Caco-2 (cell line): ENCODE data around the gene EIF2B2. TPM values are rescaled to one million over a fixed set of nuclear protein-coding genes. Genes with fewer than 3 reads are reported as not detected.

Experiments
- BruUV-seq: library from RNA; stranded (reverse); fragments of 400-500 nt; replicated peaks from 2 replicates; lab custom pipeline; 2021; lab: Mats Ljungman, UMichigan
- CTCF ChIA-PET: fragments of 300-600 bp; sonication (Branson Sonifier 250); formaldehyde crosslinking; loops from one replicate; lab custom pipeline; 2022; ENCODE audit warnings: antibody characterized with exemption; lab: Charles Lee
- POLR2A ChIA-PET: fragments of 300-600 bp; sonication (Branson Sonifier 250); formaldehyde crosslinking; loops from one replicate; lab custom pipeline; 2022; ENCODE audit warnings: antibody characterized with exemption; lab: Charles Lee
- DNase-seq, 2 experiments: peaks; one replicate each; pipeline versions ENCODE4 v3.0.0 to v3.0.0-alpha.2; 2020 to 2022
- H3K27me3 ChIP-seq: replicated peaks from 2 replicates; pipeline ENCODE4 v1.6.0; 2011; ENCODE audit warnings: low read length; ENCODE audit not compliant: control insufficient read depth, insufficient read depth
- H3K36me3 ChIP-seq: 2 replicates; pipeline ENCODE4 v1.5.1; 2011; ENCODE audit warnings: low read length; ENCODE audit not compliant: control insufficient read depth, insufficient read depth
- H3K4me1 ChIP-seq: fragments of 250-450 bp; sonication (Bioruptor Pico); 2 replicates; pipeline ENCODE4 v1.5.1; 2020; ENCODE audit warnings: mild to moderate bottlenecking
- H3K4me3 ChIP-seq: 2 replicates; pipeline ENCODE4 v1.5.1; 2011; ENCODE audit warnings: low read depth, mild to moderate bottlenecking, control low read depth, low read length
- H3K9me3 ChIP-seq: fragments of 250-450 bp; sonication (Bioruptor Pico); 2 replicates; pipeline ENCODE4 v1.5.1; 2020; ENCODE audit warnings: mild to moderate bottlenecking, moderate library complexity
- H3K27ac Mint-ChIP-seq: one replicate; pipeline ENCODE4 v1.8.0; 2022; ENCODE audit warnings: mixed read lengths; ENCODE audit not compliant: unreplicated experiment
- H3K27me3 Mint-ChIP-seq: one replicate; pipeline ENCODE4 v1.8.0; 2022; ENCODE audit warnings: mixed read lengths; ENCODE audit not compliant: insufficient read depth, unreplicated experiment
- H3K36me3 Mint-ChIP-seq: one replicate; pipeline ENCODE4 v1.8.0; 2022; ENCODE audit warnings: mild to moderate bottlenecking, mixed read lengths; ENCODE audit not compliant: insufficient read depth, unreplicated experiment
- H3K4me1 Mint-ChIP-seq: one replicate; pipeline ENCODE4 v1.8.0; 2022; ENCODE audit warnings: low read depth, mixed read lengths; ENCODE audit not compliant: unreplicated experiment
- H3K4me3 Mint-ChIP-seq: one replicate; pipeline ENCODE4 v1.8.0; 2022; ENCODE audit warnings: mild to moderate bottlenecking, moderate library complexity, mixed read lengths; ENCODE audit not compliant: unreplicated experiment
- H3K9me3 Mint-ChIP-seq: one replicate; pipeline ENCODE4 v1.8.0; 2022; ENCODE audit warnings: mixed read lengths; ENCODE audit not compliant: unreplicated experiment
- CTCF ChIP-seq, 2 experiments: fragments of 200-600 bp in 1 of 2; IDR thresholded peaks; 1 replicate in 1 of 2; 2 replicates in 1 of 2; pipeline versions ENCODE4 v1.5.1 to v1.8.0; 2011 to 2022; ENCODE audit warnings: antibody characterized with exemption in 1 of 2, control low read depth in 1 of 2, inconsistent platforms in 1 of 2, low read depth in 1 of 2, low read length in 1 of 2, mild to moderate bottlenecking in 1 of 2, moderate library complexity in 1 of 2; ENCODE audit not compliant: insufficient read depth in 1 of 2, severe bottlenecking in 1 of 2, unreplicated experiment in 1 of 2
- intact Hi-C: fragments of 100-400 bp; cut with micrococcal nuclease; formaldehyde crosslinking; loops from one replicate; pipeline ENCODE4 v1.10.0; 2022; ENCODE audit not compliant: unreplicated experiment
- total RNA-seq: library from RNA; stranded (reverse); gene quantifications from 2 replicates; pipeline ENCODE4 v1.2.3, GENCODE V29; 2022

Gene EIF2B2
- total RNA-seq, 1 experiment from 2014 or later = 54.4 TPM

GRCh38 chr14:74962046-74962445 lies 40.7 kb upstream of the EIF2B2 start:
- Mint-ChIP-seq H3K9me3 (no peaks in the 10 kb centered on the region), H3K4me1 (no peaks in the 10 kb centered on the region), H3K27me3 (no peaks in the 10 kb centered on the region), H3K27ac (no peak overlapping the region), H3K36me3 (no peaks in the 10 kb centered on the region), H3K4me3 (no peak overlapping the region)
- no peak for TF ChIP-seq CTCF (IDR thresholded peaks at IDR 0.05; ENCODE audit: insufficient read depth in 1 of 2, low read depth in 1 of 2, low read length in 1 of 2, severe bottlenecking in 1 of 2, unreplicated experiment in 1 of 2)
- H3K9me3 ChIP-seq = no peaks in the 10 kb centered on the region
- H3K27me3 ChIP-seq = no peaks in the 10 kb centered on the region
- no peak for DNase-seq
- no peaks in the 10 kb centered on the region for H3K4me1 ChIP-seq
- H3K36me3 ChIP-seq = no peaks in the 10 kb centered on the region
- H3K4me3 ChIP-seq = no peak overlapping the region
- CTCF ChIA-PET = no interaction called here
- intact Hi-C loops = no loop called here
- no TSS peak for BruUV-seq
- POLR2A ChIA-PET = no interaction called here

- POLR2A ChIA-PET = no interaction called here
- CTCF ChIA-PET = no interaction called here
- no peaks in the 10 kb centered on the region for H3K36me3 ChIP-seq
- no peaks in the 10 kb centered on the region for H3K27me3 ChIP-seq
- intact Hi-C loops = no loop called here
- Mint-ChIP-seq H3K27ac (no peak overlapping the region), H3K36me3 (no peaks in the 10 kb centered on the region), H3K27me3 (no peaks in the 10 kb centered on the region), H3K4me3 (no peak overlapping the region), H3K9me3 (no peaks in the 10 kb centered on the region), H3K4me1 (no peaks in the 10 kb centered on the region)
- H3K9me3 ChIP-seq = no peaks in the 10 kb centered on the region
- no peak for TF ChIP-seq CTCF (IDR thresholded peaks at IDR 0.05; ENCODE audit: insufficient read depth in 1 of 2, low read depth in 1 of 2, low read length in 1 of 2, severe bottlenecking in 1 of 2, unreplicated experiment in 1 of 2)
- BruUV-seq = no TSS peak
- no peak overlapping the region for H3K4me3 ChIP-seq
- H3K4me1 ChIP-seq = no peaks in the 10 kb centered on the region
- DNase-seq = no peak
These were observed 40.2 kb upstream of the EIF2B2 start for GRCh38 chr14:74962493-74962892.

- H3K4me3 Mint-ChIP-seq = no peak overlapping the region
- intact Hi-C loops = no loop called here
- DNase-seq = no peak
- H3K27me3 ChIP-seq = no peaks in the 10 kb centered on the region
- no peak overlapping the region for H3K27ac Mint-ChIP-seq
- BruUV-seq = no TSS peak
- no peak for TF ChIP-seq CTCF (IDR thresholded peaks at IDR 0.05; ENCODE audit: insufficient read depth in 1 of 2, low read depth in 1 of 2, low read length in 1 of 2, severe bottlenecking in 1 of 2, unreplicated experiment in 1 of 2)
- no peaks in the 10 kb centered on the region for H3K9me3 Mint-ChIP-seq
- CTCF ChIA-PET = no interaction called here
- no peaks in the 10 kb centered on the region for H3K4me1 ChIP-seq
- no peaks in the 10 kb centered on the region for H3K27me3 Mint-ChIP-seq
- no peaks in the 10 kb centered on the region for H3K36me3 Mint-ChIP-seq
- H3K4me1 Mint-ChIP-seq = no peaks in the 10 kb centered on the region
- no peaks in the 10 kb centered on the region for H3K36me3 ChIP-seq
- H3K9me3 ChIP-seq = no peaks in the 10 kb centered on the region
- no peak overlapping the region for H3K4me3 ChIP-seq
- POLR2A ChIA-PET = interaction anchor here (0.7 kb wide), 1 partner anchor 12 kb away, joined by 5 read pairs; no protein-coding TSS in a partner anchor
These were observed 39.5 kb upstream of the EIF2B2 start for GRCh38 chr14:74963178-74963704.
